ENCODE data around the gene HOXD3.

Gene HOXD3

GRCh38 chr2:176122052-176122682 is 34.9 kb upstream of the HOXD3 start:
- Histone ChIP-seq H3K27ac (no peak overlapping the region), H3K4me1 (ENCODE audit: low read depth, poor library complexity, severe bottlenecking) (no peaks in the 10 kb centered on the region), H2AFZ (ENCODE audit: low read depth) (no peak overlapping the region), H3K27me3 (ENCODE audit: insufficient read depth, low read depth) (no peaks in the 10 kb centered on the region), H3K9ac (no peak overlapping the region), H3K4me2 (no peak overlapping the region), H3K4me3 (IDR thresholded peaks at IDR 0.05; ENCODE audit: insufficient read depth, low read depth, low read length) (no peak overlapping the region), H3K79me2 (ENCODE audit: insufficient read depth, low read depth) (no peaks in the 10 kb centered on the region), H4K20me1 (ENCODE audit: insufficient read depth) (no peaks in the 10 kb centered on the region), H3K36me3 (ENCODE audit: insufficient read depth) (no peaks in the 10 kb centered on the region)
- TF ChIP-seq CTCF (conservative IDR thresholded peaks at IDR 0.05; ENCODE audit: low read depth, low read length) = no peak

GRCh38 chr2:176122683-176123410 is 34.3 kb upstream of the HOXD3 start, which contains the start of gene HOXD9:
Gene HOXD9, plus strand, starts transcription at chr2:176122719. Its CDS starts 50 bp downstream, at chr2:176122769.
- H3K4me3 ChIP-seq (IDR thresholded peaks at IDR 0.05; ENCODE audit: insufficient read depth, low read depth, low read length) = no peak within 1 kb of the TSS
- H3K27me3 ChIP-seq (ENCODE audit: insufficient read depth, low read depth) = no peaks in the 10 kb centered on the region
- H2AFZ ChIP-seq (ENCODE audit: low read depth) = no peak within 1 kb of the TSS

GRCh38 chr2:176123411-176124109 is 33.5 kb upstream of the HOXD3 start:
- Histone ChIP-seq H3K27ac (no peak overlapping the region), H3K4me1 (ENCODE audit: low read depth, poor library complexity, severe bottlenecking) (no peaks in the 10 kb centered on the region), H3K36me3 (ENCODE audit: insufficient read depth) (no peaks in the 10 kb centered on the region), H3K27me3 (ENCODE audit: insufficient read depth, low read depth) (no peaks in the 10 kb centered on the region), H3K79me2 (ENCODE audit: insufficient read depth, low read depth) (no peaks in the 10 kb centered on the region), H2AFZ (ENCODE audit: low read depth) (no peak overlapping the region), H4K20me1 (ENCODE audit: insufficient read depth) (no peaks in the 10 kb centered on the region), H3K4me2 (no peak overlapping the region), H3K9ac (no peak overlapping the region), H3K4me3 (IDR thresholded peaks at IDR 0.05; ENCODE audit: insufficient read depth, low read depth, low read length) (no peak overlapping the region)
- TF ChIP-seq CTCF (conservative IDR thresholded peaks at IDR 0.05; ENCODE audit: low read depth, low read length) = no peak

More at GRCh38 chr2:176122683-176123410, 34.3 kb upstream of the HOXD3 start, which contains the start of gene HOXD9:
- Histone ChIP-seq H4K20me1 (ENCODE audit: insufficient read depth) (no peaks in the 10 kb centered on the region), H3K27ac (no peak within 1 kb of the TSS), H3K79me2 (ENCODE audit: insufficient read depth, low read depth) (no peaks in the 10 kb centered on the region), H3K9ac (no peak within 1 kb of the TSS), H3K4me2 (no peak within 1 kb of the TSS), H3K36me3 (ENCODE audit: insufficient read depth) (no peaks in the 10 kb centered on the region), H3K4me1 (ENCODE audit: low read depth, poor library complexity, severe bottlenecking) (no peaks in the 10 kb centered on the region)
- TF ChIP-seq CTCF (conservative IDR thresholded peaks at IDR 0.05; ENCODE audit: low read depth, low read length) = no peak

GRCh38 chr2:176124110-176124946 is 32.8 kb upstream of the HOXD3 start:
- Histone ChIP-seq H3K4me2 (no peak overlapping the region), H3K27ac (no peak overlapping the region), H3K4me1 (ENCODE audit: low read depth, poor library complexity, severe bottlenecking) (no peaks in the 10 kb centered on the region), H3K4me3 (IDR thresholded peaks at IDR 0.05; ENCODE audit: insufficient read depth, low read depth, low read length) (no peak overlapping the region), H3K9ac (no peak overlapping the region), H3K79me2 (ENCODE audit: insufficient read depth, low read depth) (no peaks in the 10 kb centered on the region), H3K27me3 (ENCODE audit: insufficient read depth, low read depth) (no peaks in the 10 kb centered on the region), H3K36me3 (ENCODE audit: insufficient read depth) (no peaks in the 10 kb centered on the region), H2AFZ (ENCODE audit: low read depth) (no peak overlapping the region), H4K20me1 (ENCODE audit: insufficient read depth) (no peaks in the 10 kb centered on the region)
- no peak for TF ChIP-seq CTCF (conservative IDR thresholded peaks at IDR 0.05; ENCODE audit: low read depth, low read length)

All from KMS-11 (cell line).